Glomerular visceral epithelial cell (primary cell): ENCODE results near the gene PLXNA1.

ENCODE experiments used
- DNase-seq: peaks from one replicate; pipeline ENCODE4 v3.0.0-alpha.2; 2016; ENCODE audit errors: extremely low spot score

Gene PLXNA1

DNA sequence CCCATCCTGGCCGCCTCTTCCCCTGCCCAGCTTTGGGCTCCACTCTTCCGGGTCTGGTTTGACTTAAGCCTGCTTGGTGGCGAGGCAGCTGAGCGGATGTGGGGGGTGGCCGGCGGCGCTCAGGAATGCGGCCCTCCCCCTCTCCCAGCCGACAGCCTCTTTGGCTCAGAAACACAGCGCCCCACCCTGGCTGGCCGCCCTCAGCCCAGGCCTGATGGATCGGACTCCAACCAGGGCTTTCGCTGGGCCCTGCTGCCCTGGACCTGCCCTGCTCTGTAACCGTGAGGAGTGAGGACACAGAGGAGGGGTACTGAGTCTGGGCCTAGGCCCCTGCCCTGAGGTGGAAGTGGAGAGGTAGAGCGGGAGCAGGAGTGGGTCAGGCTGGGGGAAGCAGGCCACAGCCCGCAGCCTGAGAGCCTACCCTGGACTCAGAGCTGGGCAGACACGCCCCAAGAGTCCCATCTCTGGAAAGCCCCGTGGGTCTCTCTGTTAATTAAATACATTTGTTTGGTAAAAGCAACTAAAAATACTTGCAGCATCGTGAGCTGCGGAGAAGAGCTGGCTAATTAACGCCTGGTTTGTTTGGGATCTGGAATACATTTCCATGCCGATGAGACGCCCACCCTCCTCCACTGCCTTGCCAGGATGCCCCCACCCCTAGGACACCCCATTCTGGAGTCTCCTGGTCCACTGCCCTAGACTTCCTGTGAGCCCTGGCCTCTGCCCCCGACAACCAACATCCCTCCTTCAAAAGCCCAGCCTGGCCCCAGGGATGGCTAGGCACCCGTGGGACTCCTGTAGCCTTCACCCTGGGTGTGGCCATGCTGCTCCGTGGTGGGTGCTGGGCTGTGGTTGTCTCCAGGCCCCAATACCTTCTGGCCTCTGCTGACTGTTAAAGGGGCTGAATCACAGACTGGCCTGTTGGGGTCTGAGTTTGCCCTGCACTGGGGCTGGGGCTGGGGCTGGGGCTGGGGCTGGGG, 19.6 kb downstream of the PLXNA1 start:
- peak; percentile 92 for DNase-seq

DNA sequence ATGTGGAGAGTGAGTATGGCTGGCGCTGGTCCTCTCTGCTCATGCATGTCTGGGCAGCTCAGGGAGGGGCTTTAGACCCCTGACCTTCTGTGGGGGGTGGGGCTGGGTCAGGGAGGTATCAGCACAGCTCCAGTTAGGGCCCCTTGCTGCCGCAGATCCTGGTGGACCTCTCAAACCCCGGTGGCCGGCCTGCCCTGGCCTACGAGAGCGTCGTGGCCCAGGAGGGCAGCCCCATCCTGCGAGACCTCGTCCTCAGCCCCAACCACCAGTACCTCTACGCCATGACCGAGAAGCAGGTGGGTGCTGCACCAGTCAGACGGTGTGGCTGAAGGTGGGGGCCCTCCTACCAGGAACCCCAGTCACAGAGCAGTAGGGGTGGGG, 20.2 kb downstream of the PLXNA1 start:
- no peak for DNase-seq

DNA sequence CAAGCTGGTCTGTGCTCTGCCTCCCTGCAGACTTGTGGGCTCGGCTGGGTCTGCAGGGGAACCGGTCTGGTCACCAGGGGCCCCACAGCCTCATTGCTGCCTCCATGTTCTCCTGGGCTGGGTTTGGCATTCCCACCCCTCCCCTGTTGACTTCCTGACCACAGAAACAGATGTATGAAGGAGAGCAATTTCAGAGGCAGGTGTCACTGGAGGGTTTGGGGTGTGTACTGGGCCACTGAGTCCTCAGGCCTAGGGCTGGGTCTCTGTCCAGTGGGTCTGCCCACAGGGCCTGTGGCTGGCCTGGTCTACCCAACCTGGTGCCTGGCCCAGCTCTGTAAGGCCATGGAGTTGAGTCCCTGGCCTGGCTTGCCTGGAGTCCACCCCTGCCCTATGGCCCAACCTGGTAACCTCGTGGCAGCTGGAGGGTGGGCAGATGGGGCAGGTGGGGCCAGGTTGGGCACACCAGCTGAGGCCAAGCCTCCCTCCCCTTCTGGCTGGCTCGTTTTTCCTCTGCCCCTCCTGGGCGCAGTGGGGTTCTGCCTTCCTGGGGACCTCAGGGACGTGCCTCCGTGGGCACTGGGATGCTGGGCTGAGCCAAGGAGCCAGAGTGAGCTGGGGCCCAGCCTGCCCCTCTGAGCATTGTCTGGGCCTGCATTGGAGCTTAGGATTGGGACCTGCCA, 20.8 kb downstream of the PLXNA1 start:
- no peak for DNase-seq

DNA sequence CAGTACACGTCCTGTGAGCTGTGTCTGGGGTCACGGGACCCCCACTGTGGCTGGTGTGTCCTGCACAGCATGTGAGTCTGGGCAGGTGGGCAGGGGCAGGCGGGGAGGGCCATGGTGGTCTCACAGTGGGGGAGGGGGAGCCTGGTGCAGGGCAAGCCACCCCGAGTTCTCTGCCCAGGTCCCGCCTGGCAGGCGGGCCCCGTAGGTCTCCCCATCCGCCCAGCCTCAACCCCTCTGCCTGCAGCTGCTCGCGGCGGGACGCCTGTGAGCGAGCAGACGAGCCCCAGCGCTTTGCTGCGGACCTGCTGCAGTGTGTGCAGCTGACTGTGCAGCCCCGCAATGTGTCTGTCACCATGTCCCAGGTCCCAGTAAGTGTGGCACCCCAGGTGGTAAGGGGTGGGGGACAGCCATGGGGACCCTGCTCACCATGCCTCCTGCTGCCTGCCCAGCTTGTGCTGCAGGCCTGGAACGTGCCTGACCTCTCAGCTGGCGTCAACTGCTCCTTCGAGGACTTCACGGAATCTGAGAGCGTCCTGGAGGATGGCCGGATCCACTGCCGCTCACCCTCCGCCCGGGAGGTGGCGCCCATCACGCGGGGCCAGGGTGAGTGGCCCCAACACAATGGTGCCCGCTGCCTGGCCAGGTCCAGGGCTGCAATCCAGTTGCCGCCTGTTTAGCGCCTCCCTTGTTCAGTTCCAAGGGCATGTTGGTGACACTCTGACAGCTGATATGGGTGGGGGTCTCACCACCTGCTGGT, 21.9 kb downstream of the PLXNA1 start:
- no peak for DNase-seq

DNA sequence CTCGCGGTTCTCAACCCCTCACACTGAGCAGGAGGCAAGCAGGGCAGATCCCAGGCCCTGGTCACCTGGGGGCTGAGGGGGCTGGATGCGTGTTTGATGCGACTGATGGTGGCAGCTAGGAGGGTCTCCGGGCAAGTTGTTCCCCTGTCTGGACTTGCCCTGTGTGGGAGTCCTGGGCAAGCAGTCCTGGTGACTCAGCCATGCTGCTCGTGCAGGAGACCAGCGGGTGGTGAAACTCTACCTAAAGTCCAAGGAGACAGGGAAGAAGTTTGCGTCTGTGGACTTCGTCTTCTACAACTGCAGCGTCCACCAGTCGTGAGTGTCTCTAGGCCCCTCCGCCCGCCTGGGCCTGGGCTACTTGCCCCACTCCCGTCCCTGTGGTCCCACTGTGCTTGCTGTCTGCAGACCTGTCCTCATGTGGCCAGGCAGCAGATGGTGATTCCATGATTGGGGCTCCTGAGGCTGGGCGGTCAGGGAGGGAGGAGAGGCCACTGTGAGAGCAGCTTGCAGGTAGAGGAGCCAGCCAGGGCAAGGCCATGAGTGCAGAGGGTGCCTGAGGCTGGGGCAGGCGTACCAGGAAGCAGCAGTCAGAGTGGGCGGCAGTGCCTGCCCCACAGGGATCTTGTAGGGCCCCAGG, 23.1 kb downstream of the PLXNA1 start:
- DNase-seq: no peak

DNA sequence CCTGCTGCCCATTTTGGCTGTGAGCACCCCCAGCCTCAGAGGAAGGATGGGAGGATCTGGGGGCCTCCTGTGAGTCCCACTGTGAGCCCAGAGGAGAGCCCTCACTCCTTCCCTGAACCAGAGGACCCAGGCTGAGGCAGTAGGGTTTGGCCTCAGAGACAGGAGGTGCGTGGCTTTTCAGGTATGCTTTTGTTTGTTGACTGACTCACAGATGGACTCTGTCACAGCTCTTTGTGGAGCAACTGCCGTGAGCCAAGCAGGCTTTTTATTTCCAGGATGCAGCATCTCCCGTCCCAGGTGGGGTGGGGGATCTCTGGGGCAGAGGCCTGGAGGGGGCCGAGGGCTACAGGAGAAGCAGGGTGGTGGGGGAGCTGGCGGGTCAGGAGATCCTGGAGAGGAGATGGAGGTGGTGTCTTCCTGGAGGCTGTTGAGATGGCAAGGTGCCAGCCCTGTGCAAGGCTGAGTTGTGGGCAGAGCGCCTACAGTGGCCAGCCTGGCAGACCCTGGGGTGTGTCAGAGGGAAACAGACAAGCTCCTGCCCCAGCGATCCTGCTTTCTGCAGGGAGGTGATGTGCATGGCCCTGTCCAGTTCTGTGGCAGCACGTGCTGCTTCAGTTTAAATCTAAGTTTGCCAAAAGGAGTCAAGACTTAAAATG, 24.0 kb downstream of the PLXNA1 start:
- no peak for DNase-seq

DNA sequence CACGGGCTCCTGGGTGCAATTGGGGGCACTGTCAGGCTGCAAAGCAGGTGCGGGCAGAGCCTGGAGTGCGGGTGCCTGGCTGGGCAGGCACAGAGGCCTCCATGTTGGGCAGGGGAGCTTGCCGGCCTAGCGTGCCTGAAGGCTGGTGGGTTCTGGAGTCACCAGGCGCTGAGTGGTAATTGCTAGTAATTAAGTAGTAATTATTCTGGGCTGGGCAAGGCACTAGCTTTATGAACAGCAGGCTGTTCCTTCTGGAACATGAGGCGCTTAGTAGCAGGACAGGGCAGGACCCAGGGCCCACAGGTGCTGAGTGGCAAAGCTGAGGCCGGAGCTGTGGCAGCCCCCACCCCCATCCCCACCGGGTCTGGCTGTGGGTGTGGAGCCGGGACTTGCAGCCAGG, 25.3 kb downstream of the PLXNA1 start:
- no peak for DNase-seq

DNA sequence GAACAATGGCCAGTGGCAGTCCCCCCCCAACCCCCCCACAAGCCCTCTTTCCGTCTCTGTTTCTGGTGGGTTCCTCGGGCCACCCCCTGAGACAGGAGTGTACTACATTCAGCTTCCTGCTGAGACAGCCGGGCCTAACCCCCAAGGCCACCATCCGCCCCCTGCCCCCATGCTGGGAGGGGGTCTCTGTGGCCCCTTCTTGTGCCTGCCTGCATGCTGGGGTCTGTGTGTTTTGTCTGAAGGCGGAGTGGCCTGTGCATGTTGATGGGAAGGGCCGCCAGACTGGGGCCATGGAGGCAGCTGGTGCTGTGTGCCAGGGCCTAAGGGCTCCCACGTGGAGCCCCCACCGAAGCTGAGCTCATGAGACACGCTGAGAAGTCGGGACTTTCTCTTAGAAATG, 26.6 kb downstream of the PLXNA1 start:
- DNase-seq: no peak

DNA sequence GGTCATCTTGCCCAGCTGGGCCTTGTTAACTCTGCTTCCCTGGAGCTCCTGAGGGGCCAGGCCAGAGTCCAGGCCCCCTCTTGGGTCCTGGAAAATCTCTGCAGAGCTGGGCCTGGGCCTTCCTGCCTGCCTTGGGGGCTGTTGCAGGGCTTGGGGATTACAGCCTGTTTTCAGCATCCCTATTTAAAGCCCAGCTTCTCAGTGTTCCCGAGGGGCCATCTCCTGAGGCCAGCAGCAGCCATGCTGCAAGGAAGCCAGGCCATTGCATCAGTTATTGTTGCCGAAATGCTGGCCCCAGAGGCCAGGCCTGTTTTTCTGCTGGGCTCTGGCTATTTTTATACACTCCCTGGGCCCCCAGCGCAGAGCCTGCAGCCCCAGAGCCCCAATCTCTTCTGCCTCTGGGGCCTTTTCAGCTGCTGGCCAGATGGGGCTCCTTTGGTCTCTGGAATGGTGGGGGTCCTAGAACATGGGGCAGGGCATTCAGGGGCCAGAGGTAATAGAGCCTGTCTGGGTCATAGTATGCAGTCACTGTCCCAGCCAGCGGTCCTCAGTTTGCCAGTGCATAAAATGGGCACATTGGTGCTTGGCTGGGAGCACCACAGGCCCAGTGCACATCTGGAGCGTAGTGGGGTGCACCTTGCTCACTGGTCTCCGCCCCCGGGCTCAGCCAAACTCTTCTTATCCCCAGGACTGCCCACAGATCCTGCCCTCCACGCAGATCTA, 28.5 kb downstream of the PLXNA1 start:
- DNase-seq: no peak

DNA sequence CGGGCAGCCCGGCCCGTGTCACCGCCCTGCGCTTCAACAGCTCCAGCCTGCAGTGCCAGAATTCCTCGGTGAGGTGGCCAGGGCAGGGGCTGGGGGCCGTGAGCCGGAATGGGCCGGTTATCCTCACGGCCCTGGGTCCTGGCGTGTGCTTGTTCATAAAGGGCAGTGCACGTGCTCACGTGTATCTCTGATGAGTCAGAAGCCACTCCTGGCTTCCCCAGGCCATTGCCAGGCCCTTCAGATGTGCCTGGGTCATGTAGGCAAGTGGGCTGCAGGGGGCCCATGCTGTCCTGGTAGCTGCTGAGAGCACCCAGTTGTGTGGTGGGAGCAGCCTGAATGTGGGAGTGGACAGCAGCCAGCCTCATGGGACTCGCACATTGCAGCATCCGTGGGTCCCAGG, 29.2 kb downstream of the PLXNA1 start:
- DNase-seq: no peak

DNA sequence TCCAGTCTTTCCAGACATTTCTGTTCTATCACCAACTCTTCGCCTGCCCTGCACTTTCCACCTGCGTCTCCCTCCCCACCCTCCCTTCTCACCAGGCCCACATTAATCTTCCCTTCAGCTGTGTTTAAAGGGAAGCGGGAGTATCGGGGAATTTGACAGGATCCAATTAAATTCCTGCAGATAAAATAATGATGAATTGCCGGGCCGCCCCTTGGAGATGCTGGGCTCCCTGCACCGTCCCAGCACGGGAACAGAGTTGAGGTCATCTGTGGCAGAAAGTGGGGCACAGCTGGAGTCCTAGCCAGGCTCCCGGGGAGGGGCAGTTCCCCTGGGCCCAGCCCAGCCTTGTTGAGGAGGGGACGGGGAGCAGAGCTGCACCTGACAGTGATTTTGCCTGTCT, 30.3 kb downstream of the PLXNA1 start:
- DNase-seq: no peak

DNA sequence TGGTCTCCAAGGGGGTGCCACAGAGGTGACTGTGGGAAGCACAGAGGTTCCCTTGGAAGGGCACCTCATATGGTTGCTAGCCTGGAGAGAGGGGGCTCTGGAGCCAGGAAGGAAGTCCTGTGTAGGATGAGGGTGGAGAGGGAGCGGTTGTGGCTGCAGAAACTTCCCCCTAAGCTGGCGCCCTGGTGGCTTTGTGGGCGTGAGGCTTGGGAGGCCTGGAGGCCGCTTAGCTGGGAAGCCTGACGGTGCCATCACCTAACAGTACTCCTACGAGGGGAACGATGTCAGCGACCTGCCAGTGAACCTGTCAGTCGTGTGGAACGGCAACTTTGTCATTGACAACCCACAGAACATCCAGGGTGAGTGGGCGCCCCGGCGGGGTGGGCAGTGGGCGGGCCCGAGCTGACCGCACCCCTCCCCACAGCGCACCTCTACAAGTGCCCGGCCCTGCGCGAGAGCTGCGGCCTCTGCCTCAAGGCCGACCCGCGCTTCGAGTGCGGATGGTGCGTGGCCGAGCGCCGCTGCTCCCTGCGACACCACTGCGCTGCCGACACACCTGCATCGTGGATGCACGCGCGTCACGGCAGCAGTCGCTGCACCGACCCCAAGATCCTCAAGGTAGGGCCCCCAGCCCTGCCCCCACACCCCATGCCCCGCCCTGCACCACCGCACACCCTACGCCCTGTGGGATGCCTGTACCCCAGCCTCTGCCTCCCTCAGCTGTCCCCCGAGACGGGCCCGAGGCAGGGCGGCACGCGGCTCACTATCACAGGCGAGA, 31.0 kb downstream of the PLXNA1 start:
- no peak for DNase-seq

DNA sequence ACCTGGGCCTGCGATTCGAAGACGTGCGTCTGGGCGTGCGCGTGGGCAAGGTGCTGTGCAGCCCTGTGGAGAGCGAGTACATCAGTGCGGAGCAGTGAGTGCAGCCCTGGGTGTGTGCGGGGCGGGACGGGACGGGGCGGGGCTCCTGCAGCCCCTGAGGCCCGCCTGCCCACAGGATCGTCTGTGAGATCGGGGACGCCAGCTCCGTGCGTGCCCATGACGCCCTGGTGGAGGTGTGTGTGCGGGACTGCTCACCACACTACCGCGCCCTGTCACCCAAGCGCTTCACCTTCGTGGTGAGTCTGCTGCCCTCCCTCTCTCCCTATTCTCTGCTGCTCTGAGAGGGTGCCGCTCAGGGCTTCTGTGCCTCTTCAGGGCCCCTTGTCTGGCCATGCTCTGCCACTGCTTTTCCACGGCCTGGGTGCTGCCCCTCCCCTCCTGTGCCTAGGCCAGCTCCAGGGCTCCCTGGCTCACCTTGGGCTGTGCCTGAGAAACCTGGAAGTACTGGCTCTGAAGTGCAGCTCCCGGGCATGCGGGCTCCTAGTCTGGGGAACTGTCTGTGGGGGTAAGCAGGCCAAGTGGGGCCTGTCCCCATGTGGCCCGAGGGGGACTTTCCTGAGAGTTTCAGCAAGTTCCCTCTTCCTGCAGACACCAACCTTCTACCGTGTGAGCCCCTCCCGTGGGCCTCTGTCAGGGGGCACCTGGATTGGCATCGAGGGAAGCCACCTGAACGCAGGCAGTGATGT, 31.8 kb downstream of the PLXNA1 start:
- DNase-seq: no peak

DNA sequence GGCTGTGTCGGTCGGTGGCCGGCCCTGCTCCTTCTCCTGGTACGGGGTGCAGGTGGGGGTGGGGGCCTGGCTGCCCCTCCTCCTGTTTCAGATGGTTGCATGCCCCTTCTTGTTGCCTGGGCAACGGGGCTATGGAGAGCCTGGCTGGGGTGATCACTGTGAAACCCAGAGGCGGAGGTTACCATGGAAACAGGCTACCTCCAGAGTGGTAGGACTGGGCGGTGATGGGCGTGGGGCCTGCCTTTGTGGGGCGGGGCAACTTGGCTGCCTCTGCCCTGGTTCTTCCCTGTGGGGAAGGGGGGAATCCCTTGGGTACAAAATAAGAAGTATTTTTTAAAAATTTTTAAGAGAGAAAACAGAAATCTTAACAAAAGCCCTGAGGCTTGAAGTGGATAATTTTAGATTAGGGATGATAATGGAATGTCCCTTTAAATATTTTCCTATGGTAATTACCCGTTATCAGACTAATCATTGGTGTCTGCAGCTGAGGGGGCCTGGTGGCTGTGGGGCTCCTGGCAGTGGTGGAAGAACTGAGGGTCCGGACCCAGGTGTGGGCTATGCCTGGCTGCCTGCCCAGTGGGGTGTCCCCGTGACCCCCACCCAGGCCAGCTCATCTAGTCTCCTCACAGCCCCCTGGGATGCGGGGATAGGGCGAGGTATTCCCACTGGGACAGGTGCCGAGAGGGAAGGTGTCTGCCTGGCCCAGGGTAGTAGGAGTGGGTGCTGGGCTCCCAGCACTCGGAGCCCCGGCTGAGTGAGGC, 32.5 kb downstream of the PLXNA1 start:
- DNase-seq: no peak

DNA sequence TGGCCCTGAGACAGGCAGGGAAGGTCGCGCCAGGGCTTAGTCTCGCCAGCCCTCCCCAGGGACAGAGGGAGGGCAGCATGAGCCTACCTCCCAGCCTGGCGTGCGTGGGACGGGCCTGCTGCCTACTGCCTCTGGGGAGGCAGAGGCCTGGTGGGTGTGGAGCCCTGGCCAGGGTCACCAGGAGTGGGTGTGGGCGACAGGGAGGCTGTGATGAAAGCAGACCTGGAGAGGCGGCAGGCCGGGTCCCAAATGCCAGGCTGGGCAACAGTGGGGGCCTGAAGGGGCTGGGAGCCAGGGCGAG, 33.1 kb downstream of the PLXNA1 start:
- no peak for DNase-seq

DNA sequence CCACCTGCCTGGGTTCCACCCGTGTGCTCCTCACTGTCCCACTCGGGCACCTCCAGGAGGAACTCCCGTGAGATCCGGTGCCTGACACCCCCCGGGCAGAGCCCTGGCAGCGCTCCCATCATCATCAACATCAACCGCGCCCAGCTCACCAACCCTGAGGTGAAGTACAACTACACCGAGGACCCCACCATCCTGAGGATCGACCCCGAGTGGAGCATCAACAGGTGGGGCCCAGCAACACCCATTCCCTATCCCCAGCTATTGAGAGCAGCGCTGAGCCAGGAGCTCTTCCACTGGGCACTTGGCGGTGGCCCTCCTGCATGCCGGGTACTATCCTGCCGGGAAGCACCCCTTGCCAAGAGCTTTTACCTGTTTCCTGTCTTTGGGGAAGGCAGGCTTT, 33.5 kb downstream of the PLXNA1 start:
- no peak for DNase-seq

DNA sequence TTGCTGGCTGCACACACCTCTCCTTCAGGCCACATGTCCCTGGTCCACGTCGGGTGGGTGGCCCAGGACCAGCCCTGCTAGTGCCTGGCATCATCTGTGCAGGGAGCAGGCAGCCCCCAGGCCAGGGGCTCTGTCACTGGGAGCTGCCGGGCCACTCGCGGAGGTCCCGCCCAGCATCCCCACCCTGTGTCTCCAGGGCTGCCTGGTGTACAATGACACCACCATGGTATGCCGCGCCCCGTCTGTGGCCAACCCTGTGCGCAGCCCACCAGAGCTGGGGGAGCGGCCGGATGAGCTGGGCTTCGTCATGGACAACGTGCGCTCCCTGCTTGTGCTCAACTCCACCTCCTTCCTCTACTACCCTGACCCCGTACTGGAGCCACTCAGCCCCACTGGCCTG, 34.3 kb downstream of the PLXNA1 start:
- DNase-seq: no peak

DNA sequence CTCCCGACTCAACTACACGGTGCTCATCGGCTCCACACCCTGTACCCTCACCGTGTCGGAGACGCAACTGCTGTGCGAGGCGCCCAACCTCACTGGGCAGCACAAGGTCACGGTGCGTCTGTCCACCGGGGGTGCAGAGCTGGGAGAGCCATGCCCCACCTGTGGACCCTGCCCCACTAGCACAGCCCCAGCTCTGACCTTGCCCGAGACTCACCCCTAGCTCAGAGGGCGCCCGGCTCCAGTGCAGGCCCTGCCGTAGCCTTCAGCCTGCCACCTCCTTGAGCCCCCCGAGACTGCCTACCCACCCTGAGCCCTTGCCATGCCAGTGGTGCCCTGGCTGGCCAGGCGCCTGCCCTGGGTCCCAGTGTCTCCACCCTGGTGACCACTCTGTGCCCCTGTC, 34.9 kb downstream of the PLXNA1 start:
- no peak for DNase-seq
